ENCODE results near the gene KSR1.

Gene KSR1

DNA sequence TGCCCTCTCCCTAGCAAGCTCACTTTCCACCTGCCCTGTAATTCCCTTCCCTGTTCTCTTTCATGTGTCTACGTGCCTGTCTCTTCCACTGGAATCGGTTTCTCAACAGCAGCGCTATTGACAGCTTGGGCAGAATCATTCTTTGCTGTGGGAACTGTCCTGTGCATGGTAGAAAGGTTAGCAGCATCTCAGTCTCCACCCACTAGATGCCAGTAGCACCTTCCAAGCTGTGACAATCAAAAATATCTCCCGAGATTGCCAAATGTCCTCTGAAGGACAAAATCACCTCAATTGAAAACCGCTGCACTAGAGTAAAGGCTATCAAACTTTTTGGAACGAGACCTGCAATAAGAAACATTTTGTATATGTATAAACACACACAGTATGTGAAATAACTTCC, 41.6 kb upstream of the KSR1 start:
- ATAC-seq: no peak
- TF ChIP-seq RARB (CRISPR knock-in tag; IDR thresholded peaks at IDR 0.05) (no peak), ZFP3 (CRISPR knock-in tag; IDR thresholded peaks at IDR 0.05) (no peak), SNAI2 (CRISPR knock-in tag; IDR thresholded peaks at IDR 0.05) (no peak), CSDC2 (CRISPR knock-in tag; IDR thresholded peaks at IDR 0.05) (no peak), ZNF565 (CRISPR knock-in tag; conservative IDR thresholded peaks at IDR 0.05; ENCODE audit: low read depth) (no peak), ARNTL (CRISPR knock-in tag; IDR thresholded peaks at IDR 0.05; ENCODE audit: borderline replicate concordance, low read depth) (no peak), OSR1 (CRISPR knock-in tag; IDR thresholded peaks at IDR 0.05) (no peak), ISL1 (CRISPR knock-in tag; IDR thresholded peaks at IDR 0.05) (no peak), TOX (CRISPR knock-in tag; IDR thresholded peaks at IDR 0.05; ENCODE audit: borderline replicate concordance) (no peak), ZNF70 (CRISPR knock-in tag; IDR thresholded peaks at IDR 0.05) (no peak), ESRRG (CRISPR knock-in tag; IDR thresholded peaks at IDR 0.05) (no peak), GLIS3 (CRISPR knock-in tag; IDR thresholded peaks at IDR 0.05) (no peak), ZNF8 (CRISPR knock-in tag; IDR thresholded peaks at IDR 0.05) (no peak)
- TF ChIP-seq, protein P1, sequence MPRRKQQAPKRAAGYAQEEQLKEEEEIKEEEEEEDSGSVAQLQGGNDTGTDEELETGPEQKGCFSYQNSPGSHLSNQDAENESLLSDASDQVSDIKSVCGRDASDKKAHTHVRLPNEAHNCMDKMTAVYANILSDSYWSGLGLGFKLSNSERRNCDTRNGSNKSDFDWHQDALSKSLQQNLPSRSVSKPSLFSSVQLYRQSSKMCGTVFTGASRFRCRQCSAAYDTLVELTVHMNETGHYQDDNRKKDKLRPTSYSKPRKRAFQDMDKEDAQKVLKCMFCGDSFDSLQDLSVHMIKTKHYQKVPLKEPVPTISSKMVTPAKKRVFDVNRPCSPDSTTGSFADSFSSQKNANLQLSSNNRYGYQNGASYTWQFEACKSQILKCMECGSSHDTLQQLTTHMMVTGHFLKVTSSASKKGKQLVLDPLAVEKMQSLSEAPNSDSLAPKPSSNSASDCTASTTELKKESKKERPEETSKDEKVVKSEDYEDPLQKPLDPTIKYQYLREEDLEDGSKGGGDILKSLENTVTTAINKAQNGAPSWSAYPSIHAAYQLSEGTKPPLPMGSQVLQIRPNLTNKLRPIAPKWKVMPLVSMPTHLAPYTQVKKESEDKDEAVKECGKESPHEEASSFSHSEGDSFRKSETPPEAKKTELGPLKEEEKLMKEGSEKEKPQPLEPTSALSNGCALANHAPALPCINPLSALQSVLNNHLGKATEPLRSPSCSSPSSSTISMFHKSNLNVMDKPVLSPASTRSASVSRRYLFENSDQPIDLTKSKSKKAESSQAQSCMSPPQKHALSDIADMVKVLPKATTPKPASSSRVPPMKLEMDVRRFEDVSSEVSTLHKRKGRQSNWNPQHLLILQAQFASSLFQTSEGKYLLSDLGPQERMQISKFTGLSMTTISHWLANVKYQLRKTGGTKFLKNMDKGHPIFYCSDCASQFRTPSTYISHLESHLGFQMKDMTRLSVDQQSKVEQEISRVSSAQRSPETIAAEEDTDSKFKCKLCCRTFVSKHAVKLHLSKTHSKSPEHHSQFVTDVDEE (CRISPR knock-in tag; IDR thresholded peaks at IDR 0.05): no peak
- TF ChIP-seq, protein P2, sequence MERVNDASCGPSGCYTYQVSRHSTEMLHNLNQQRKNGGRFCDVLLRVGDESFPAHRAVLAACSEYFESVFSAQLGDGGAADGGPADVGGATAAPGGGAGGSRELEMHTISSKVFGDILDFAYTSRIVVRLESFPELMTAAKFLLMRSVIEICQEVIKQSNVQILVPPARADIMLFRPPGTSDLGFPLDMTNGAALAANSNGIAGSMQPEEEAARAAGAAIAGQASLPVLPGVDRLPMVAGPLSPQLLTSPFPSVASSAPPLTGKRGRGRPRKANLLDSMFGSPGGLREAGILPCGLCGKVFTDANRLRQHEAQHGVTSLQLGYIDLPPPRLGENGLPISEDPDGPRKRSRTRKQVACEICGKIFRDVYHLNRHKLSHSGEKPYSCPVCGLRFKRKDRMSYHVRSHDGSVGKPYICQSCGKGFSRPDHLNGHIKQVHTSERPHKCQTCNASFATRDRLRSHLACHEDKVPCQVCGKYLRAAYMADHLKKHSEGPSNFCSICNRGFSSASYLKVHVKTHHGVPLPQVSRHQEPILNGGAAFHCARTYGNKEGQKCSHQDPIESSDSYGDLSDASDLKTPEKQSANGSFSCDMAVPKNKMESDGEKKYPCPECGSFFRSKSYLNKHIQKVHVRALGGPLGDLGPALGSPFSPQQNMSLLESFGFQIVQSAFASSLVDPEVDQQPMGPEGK (CRISPR knock-in tag; IDR thresholded peaks at IDR 0.05; ENCODE audit: borderline replicate concordance): no peak
- TF ChIP-seq, protein P3, sequence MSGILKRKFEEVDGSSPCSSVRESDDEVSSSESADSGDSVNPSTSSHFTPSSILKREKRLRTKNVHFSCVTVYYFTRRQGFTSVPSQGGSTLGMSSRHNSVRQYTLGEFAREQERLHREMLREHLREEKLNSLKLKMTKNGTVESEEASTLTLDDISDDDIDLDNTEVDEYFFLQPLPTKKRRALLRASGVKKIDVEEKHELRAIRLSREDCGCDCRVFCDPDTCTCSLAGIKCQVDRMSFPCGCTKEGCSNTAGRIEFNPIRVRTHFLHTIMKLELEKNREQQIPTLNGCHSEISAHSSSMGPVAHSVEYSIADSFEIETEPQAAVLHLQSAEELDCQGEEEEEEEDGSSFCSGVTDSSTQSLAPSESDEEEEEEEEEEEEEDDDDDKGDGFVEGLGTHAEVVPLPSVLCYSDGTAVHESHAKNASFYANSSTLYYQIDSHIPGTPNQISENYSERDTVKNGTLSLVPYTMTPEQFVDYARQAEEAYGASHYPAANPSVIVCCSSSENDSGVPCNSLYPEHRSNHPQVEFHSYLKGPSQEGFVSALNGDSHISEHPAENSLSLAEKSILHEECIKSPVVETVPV (CRISPR knock-in tag; IDR thresholded peaks at IDR 0.05): no peak
- TF ChIP-seq, protein P4, sequence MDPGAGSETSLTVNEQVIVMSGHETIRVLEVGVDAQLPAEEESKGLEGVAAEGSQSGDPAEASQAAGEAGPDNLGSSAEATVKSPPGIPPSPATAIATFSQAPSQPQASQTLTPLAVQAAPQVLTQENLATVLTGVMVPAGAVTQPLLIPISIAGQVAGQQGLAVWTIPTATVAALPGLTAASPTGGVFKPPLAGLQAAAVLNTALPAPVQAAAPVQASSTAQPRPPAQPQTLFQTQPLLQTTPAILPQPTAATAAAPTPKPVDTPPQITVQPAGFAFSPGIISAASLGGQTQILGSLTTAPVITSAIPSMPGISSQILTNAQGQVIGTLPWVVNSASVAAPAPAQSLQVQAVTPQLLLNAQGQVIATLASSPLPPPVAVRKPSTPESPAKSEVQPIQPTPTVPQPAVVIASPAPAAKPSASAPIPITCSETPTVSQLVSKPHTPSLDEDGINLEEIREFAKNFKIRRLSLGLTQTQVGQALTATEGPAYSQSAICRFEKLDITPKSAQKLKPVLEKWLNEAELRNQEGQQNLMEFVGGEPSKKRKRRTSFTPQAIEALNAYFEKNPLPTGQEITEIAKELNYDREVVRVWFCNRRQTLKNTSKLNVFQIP (CRISPR knock-in tag; IDR thresholded peaks at IDR 0.05; ENCODE audit: borderline replicate concordance, low read depth): no peak
- TF ChIP-seq, protein P5, sequence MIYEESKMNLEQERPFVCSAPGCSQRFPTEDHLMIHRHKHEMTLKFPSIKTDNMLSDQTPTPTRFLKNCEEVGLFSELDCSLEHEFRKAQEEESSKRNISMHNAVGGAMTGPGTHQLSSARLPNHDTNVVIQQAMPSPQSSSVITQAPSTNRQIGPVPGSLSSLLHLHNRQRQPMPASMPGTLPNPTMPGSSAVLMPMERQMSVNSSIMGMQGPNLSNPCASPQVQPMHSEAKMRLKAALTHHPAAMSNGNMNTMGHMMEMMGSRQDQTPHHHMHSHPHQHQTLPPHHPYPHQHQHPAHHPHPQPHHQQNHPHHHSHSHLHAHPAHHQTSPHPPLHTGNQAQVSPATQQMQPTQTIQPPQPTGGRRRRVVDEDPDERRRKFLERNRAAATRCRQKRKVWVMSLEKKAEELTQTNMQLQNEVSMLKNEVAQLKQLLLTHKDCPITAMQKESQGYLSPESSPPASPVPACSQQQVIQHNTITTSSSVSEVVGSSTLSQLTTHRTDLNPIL (CRISPR knock-in tag; IDR thresholded peaks at IDR 0.05; ENCODE audit: low read depth): no peak

DNA sequence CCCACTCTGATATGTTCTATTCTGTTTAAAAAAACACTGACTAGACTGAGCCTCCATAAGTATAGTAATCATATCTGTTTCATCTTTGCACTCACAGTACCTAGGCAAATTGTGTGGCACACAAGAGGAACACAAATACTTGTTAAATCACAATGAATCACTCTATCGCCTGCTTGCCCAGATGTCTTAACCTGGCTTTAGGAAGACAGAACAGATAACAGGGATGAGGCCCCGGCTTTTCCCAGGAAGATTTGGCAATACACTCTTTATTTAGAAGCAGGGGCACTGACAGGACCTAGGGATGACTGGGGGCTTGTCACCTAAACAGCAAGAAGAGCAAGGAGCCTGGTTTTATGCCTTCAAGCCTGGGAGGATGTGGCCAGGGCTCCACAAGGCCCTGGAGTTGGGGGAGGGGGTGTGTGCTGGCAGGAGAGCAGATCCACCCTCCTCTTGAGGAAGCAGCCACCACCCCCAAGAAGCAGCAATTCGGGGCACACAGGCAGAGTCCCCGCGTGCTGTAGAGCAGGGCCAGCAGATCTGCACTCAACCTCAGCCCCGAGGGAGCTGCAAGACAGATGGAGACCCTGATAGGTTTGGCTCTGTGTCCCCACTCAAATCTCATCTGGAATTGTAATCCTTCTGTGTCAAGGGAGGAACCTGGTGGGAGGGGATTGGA, 41.0 kb upstream of the KSR1 start:
- ATAC-seq: no peak
- TF ChIP-seq, protein P2 (CRISPR knock-in tag; IDR thresholded peaks at IDR 0.05; ENCODE audit: borderline replicate concordance): no peak
- TF ChIP-seq, protein P4 (CRISPR knock-in tag; IDR thresholded peaks at IDR 0.05; ENCODE audit: borderline replicate concordance, low read depth): no peak
- TF ChIP-seq TCF4 (CRISPR knock-in tag; IDR thresholded peaks at IDR 0.05; ENCODE audit: borderline replicate concordance) (no peak), TOX (CRISPR knock-in tag; IDR thresholded peaks at IDR 0.05; ENCODE audit: borderline replicate concordance) (no peak), OSR1 (CRISPR knock-in tag; IDR thresholded peaks at IDR 0.05) (no peak)

All from SK-N-SH treated with all-trans-retinoic acid at 6 μM for 48 hours (cell line).